Glutamatergic neuron (in vitro differentiated cells): ENCODE results near the gene SLC47A1. TPM values are rescaled to one million over a fixed set of nuclear protein-coding genes. Genes with fewer than 3 reads are reported as not detected.

Experiments used
- DNase-seq: peaks from one replicate; pipeline ENCODE4 v3.0.0; 2022
- H3K27ac Mint-ChIP-seq: one replicate; pipeline ENCODE4 v1.8.0; 2020; ENCODE audit warnings: mild to moderate bottlenecking, mixed read lengths, inconsistent platforms; ENCODE audit not compliant: unreplicated experiment
- H3K27me3 Mint-ChIP-seq: one replicate; pipeline ENCODE4 v1.8.0; 2020; ENCODE audit warnings: mild to moderate bottlenecking, moderate library complexity, mixed read lengths, inconsistent platforms; ENCODE audit not compliant: unreplicated experiment
- H3K36me3 Mint-ChIP-seq: one replicate; pipeline ENCODE4 v1.8.0; 2020; ENCODE audit warnings: mild to moderate bottlenecking, mixed read lengths, inconsistent platforms; ENCODE audit not compliant: unreplicated experiment
- H3K4me1 Mint-ChIP-seq: one replicate; pipeline ENCODE4 v1.8.0; 2020; ENCODE audit warnings: mild to moderate bottlenecking, low read depth, mixed read lengths, inconsistent platforms; ENCODE audit not compliant: unreplicated experiment
- H3K4me3 Mint-ChIP-seq: one replicate; pipeline ENCODE4 v1.8.0; 2020; ENCODE audit warnings: mild to moderate bottlenecking, mixed read lengths, inconsistent platforms; ENCODE audit not compliant: unreplicated experiment
- H3K9me3 Mint-ChIP-seq: one replicate; pipeline ENCODE4 v1.8.0; 2020; ENCODE audit warnings: mild to moderate bottlenecking, moderate library complexity, mixed read lengths, inconsistent platforms; ENCODE audit not compliant: unreplicated experiment
- CTCF ChIP-seq: fragments of 200-600 bp; sonication (generic); IDR thresholded peaks from one replicate; pipeline ENCODE4 v1.5.0; 2021; ENCODE audit not compliant: partially characterized antibody, unreplicated experiment
- total RNA-seq: library from RNA; stranded (reverse); fragmentation: NEBNext Ultra II Directional; extraction: Animal tissue kit (Norgen Biotek cat#: 25700); gene quantifications from one replicate; pipeline ENCODE4 v1.2.1, GENCODE V29; 2021; ENCODE audit not compliant: unreplicated experiment

SLC47A1 gene
- total RNA-seq, 1 donor from 2014 or later = not detected

GRCh38 chr17:19492141-19492540 is 41.5 kb upstream of the SLC47A1 start:
- TF ChIP-seq CTCF = no peak
- Mint-ChIP-seq H3K9me3 (peaks cover 11% of the 10 kb centered on the region), H3K27ac (peak overlapping the region; percentile 95), H3K36me3 (peaks cover 4% of the 10 kb centered on the region), H3K27me3 (peaks cover 4% of the 10 kb centered on the region), H3K4me3 (peak overlapping the region; percentile 34), H3K4me1 (peaks cover 9% of the 10 kb centered on the region)
- DNase-seq = no peak

DNA sequence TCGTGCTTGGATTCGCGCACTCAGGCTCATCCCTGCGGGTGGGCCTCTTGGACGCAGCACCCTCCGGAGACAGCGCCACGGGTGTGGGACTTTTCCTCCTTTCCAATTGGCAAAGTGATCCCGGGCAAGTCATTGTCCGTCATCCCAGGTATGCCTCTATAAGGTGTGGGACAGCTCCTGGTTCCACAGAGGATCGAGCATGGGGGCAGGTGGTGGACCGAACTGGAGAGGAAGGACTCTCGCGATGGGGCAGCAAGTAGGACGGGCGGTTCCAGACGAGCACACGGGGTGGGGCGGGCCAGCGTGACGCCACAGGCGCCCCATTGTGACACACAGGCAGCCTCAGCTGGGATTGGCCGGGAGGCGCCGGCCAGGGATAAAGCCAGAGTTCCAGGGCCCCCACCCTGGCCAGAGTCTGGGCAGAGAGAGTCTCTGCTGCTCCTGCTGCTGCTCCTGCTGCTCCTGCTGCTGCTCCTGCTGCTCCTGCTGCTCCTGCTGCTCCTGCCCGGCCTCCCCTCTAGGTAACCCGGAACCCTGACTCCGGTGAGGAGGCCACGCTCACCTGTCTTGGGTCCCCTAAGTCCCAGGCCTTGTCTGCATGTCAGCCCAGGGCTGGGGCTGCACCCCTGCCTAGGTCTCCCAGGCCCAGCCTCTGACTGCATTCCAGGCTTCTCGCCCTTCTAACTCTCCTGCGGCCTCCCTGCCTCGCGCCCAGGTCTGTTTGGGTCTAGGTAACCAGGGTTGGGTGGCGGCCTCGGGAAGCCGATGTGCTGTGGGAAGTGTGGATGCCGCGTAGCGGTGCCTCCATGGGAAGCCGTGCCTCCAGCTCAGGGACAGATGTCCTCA is 38.5 kb upstream of the SLC47A1 start:
- Mint-ChIP-seq H3K9me3 (peaks cover 8% of the 10 kb centered on the region), H3K4me1 (peaks cover 7% of the 10 kb centered on the region), H3K27ac (peak overlapping the region; percentile 48), H3K4me3 (no peak overlapping the region), H3K27me3 (peaks cover 5% of the 10 kb centered on the region), H3K36me3 (peaks cover 4% of the 10 kb centered on the region)
- DNase-seq = no peak
- TF ChIP-seq CTCF = no peak

DNA sequence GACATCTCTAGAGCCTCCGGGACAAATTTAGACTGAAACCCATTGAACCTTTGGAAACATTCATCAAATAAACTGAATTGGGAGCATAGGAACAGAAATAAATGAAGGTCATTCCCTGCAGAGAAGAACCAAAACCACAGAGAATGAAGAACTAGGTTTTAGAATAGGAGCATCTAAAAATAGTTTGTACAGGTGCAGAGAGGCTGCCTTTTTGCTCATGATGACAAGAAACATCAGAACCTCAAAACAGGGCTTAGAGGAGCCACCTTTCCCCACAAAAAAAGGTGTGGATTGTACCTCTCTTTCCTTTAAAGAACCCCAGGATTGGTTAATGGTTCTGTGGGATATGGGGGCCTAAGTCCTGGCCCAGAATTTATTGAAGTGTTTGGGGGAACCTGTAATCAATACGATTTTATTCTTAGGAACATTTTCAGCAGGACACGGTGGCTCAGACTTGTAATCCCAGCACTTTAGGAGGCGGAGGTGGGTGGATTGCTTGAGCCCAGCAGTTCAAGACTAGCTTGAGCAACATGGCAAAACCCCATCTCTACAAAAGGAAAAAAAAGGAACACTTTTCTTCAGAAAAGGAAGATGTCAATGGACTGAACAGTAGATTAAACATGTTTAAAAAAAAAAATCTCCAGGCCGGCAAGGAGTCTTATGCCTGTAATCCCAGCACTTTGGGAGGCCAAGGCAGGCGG is 37.7 kb upstream of the SLC47A1 start:
- Mint-ChIP-seq H3K27me3 (peaks cover 7% of the 10 kb centered on the region), H3K4me1 (peaks cover 7% of the 10 kb centered on the region), H3K4me3 (no peak overlapping the region), H3K36me3 (peaks cover under 1% of the 10 kb centered on the region), H3K27ac (no peak overlapping the region), H3K9me3 (peaks cover 7% of the 10 kb centered on the region)
- DNase-seq = no peak
- TF ChIP-seq CTCF = no peak

DNA sequence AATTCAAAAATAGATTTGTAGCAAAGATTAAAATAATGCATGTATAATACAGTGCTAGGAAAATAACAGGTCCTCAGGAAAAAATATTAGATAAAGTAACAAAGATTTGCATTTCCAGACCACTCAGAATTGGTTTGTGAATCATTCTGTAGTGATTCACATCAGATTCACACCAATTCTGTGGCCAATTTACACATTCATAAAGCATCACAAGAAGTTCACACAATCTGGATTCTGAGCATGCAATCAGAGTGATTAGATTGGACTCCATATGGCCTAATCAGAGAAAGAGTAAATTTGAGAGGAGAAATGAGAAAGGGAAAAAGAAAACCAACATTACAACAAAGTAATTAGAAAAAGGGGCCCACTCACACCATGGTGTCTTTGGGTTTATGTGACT is 36.0 kb upstream of the SLC47A1 start:
- H3K27me3 Mint-ChIP-seq = peaks cover 9% of the 10 kb centered on the region
- H3K27ac Mint-ChIP-seq = no peak overlapping the region
- peaks cover 5% of the 10 kb centered on the region for H3K9me3 Mint-ChIP-seq
- no peak overlapping the region for H3K4me3 Mint-ChIP-seq
- no peak for TF ChIP-seq CTCF
- DNase-seq = no peak
- H3K4me1 Mint-ChIP-seq = peaks cover 6% of the 10 kb centered on the region
- no peaks in the 10 kb centered on the region for H3K36me3 Mint-ChIP-seq

DNA sequence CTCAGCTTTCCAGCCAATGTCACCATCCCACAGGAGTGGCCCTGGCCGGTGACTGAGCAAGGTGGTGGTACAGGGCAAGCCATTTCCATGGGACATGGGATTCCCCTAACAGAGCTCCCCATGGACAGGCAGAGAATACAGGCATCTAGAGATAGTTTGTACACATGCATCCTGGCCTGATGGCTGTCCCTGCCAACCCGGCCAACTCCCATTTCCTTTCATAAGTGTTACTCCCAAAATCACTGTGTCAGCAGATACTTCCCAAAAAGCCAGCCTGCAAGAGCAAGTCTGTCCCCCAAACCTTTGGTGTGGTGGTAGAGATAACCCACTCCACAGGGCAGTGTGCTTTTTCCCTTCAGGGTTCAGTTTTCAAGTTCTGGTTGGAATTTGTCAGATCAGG is 32.4 kb upstream of the SLC47A1 start:
- peaks cover 18% of the 10 kb centered on the region for H3K4me1 Mint-ChIP-seq
- no peak for TF ChIP-seq CTCF
- H3K9me3 Mint-ChIP-seq = peaks cover 7% of the 10 kb centered on the region
- H3K27ac Mint-ChIP-seq = no peak overlapping the region
- no peak for DNase-seq
- no peak overlapping the region for H3K4me3 Mint-ChIP-seq
- H3K27me3 Mint-ChIP-seq = peaks cover 8% of the 10 kb centered on the region
- H3K36me3 Mint-ChIP-seq = peaks cover 5% of the 10 kb centered on the region
